Testis (tissue), 3 donors: ENCODE results near the gene RCL1. TPM values are rescaled to one million over a fixed set of nuclear protein-coding genes. Genes with fewer than 3 reads are reported as not detected.

Source experiments
- DNase-seq: peaks from one replicate; pipeline ENCODE4 v3.0.0-alpha.2; 2019
- H3K27ac ChIP-seq, 2 donors: fragments of 200-600 bp; sonication (generic); one replicate each; pipeline ENCODE4 v1.5.1; 2019
- H3K27me3 ChIP-seq: fragments of 200-600 bp; sonication (generic); one replicate; pipeline ENCODE4 v1.5.1; 2019
- H3K36me3 ChIP-seq: fragments of 200-600 bp; sonication (generic); one replicate; pipeline ENCODE4 v1.5.1; 2017; ENCODE audit warnings: low read depth; ENCODE audit errors: missing control alignments
- H3K4me1 ChIP-seq: fragments of 200-600 bp; sonication (generic); one replicate; pipeline ENCODE4 v1.5.1; 2019
- H3K4me3 ChIP-seq, 2 donors: fragments of 200-600 bp; sonication (generic); one replicate each; pipeline ENCODE4 v1.5.1; 2017 to 2019
- H3K9me3 ChIP-seq: fragments of 200-600 bp; sonication (generic); one replicate; pipeline ENCODE4 v1.5.1; 2017
- CTCF ChIP-seq, 3 experiments: fragments of 450-650 bp in 2 of 3; fragments of 200-600 bp in 1 of 3; sonication (generic) in 1 of 3; IDR thresholded peaks; one replicate each; pipeline ENCODE4 v1.5.1; 2016 to 2019; ENCODE audit warnings: antibody characterized with exemption in 3 of 3, mild to moderate bottlenecking in 2 of 3, moderate library complexity in 1 of 3
- POLR2A ChIP-seq: fragments of 450-650 bp; IDR thresholded peaks from one replicate; pipeline ENCODE4 v1.6.1; 2017; ENCODE audit warnings: antibody characterized with exemption, mild to moderate bottlenecking, moderate library complexity
- WGBS, 2 donors: methylation state at CpG; one replicate each; pipeline ENCODE4 v1.1.5; 2018; 5-methylcytosine and 5-hydroxymethylcytosine counted together
- intact Hi-C: fragments of 100-400 bp; cut with DNase I; formaldehyde crosslinking; loops from one replicate; pipeline ENCODE4 v1.15.1; 2023; ENCODE audit warnings: low total_unique reads
- polyA plus RNA-seq: library from polyadenylated mRNA; stranded (reverse); fragments of 350-450 nt; fragmentation: Illumina TruSeq; extraction: RNeasy Lipid Tissue Mini Kit (QIAGEN cat#74804); gene quantifications from one replicate; pipeline ENCODE4 v1.2.3, GENCODE V29; 2014; ENCODE audit warnings: low read depth, low replicate concordance; ENCODE audit not compliant: insufficient read depth
- total RNA-seq, 2 donors: library from RNA; depleted of rRNA; stranded (reverse); fragments of >200 nt; gene quantifications; one replicate each; pipeline ENCODE4 v1.2.3, GENCODE V29; 2016

Gene RCL1
- total and polyA plus RNA-seq, 3 donors from 2014 or later, result 27.2 to 37.9 (median 28.9) TPM

DNA sequence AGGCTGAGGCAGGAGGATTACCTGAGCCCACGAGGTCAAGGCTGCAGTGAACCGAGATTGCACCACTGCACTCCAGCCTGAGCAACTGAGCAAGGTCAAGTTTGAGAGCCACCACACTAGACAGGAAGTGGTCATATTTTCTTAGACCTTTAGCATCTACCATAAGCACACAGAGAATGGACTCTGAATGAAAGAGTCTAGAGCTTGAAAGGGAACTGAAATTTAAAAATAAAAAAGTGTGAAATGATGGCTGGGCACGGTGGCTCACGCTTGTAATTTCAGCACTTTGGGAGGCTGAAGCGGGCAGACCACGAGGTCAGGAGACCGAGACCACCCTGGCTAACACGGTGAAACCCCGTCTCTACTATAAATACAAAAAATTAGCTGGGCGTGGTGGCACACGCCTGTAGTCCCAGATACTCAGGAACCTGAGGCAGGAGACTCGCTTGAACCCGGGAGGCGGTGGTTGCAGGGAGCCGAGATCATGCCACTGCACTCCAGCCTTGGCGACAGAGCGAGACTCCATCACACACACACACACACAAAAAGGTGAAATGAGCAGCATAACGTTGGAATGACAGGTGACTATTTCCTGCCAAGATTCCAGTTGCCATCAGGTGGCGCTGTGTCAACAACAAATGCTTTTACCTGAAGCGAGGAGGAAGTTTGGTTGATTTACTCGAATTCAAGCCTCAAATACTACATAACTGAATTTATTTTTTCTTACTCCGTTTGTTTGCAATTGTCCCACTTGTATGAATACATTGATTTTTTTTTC lies 30.4 kb upstream of the RCL1 start:
- Histone ChIP-seq H3K4me1 (no peaks in the 10 kb centered on the region), H3K27ac (no peak overlapping the region), H3K36me3 (no peaks in the 10 kb centered on the region), H3K27me3 (no peaks in the 10 kb centered on the region), H3K9me3 (no peaks in the 10 kb centered on the region), H3K4me3 (peak overlapping the region in 1 of 2 donors; percentile 1)
- peak; percentile 89 for DNase-seq
- 21 to 33% methylated on average over 21 to 22 of the region's 22 CpGs for WGBS, 2 donors
- intact Hi-C loops, result no loop called here
- TF ChIP-seq POLR2A (no peak), CTCF (IDR thresholded peaks at IDR 0.05) (peak; percentile 56 to 94 (median 81))

- Histone ChIP-seq H3K4me1 (no peaks in the 10 kb centered on the region), H3K4me3 (peak overlapping the region in 1 of 2 donors; percentile 1), H3K27me3 (no peaks in the 10 kb centered on the region), H3K9me3 (no peaks in the 10 kb centered on the region), H3K36me3 (no peaks in the 10 kb centered on the region), H3K27ac (no peak overlapping the region)
- TF ChIP-seq POLR2A (no peak), CTCF (IDR thresholded peaks at IDR 0.05) (no peak)
- DNase-seq, result peak; percentile 26
- WGBS, 2 donors, result 22 to 27% methylated on average over 11 to 14 of the region's 14 CpGs
- intact Hi-C loops, result no loop called here
Observed at GRCh38 chr9:4762886-4763541, 29.7 kb upstream of the RCL1 start.

DNA sequence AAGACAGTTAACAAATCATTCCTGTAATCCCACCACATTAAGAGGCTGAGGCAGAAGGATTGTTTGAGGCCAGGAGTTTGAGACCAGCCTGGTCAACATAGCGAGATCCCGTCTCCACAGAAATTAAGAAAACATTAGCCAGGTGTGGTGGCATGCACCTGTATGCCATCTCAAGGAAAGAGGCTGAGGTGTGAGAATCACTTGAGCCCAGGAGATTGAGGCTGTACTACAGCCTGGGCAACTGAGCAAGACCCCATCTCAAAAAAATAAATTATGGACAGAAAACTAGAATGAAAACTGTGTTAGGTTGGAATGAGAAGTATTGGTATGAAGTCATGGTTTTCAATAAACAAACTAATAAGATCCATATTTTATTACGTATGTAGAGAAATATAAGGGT lies 28.7 kb upstream of the RCL1 start:
- Histone ChIP-seq H3K27me3 (no peaks in the 10 kb centered on the region), H3K9me3 (no peaks in the 10 kb centered on the region), H3K4me3 (no peak overlapping the region), H3K36me3 (no peaks in the 10 kb centered on the region), H3K27ac (no peak overlapping the region), H3K4me1 (no peaks in the 10 kb centered on the region)
- TF ChIP-seq POLR2A (no peak), CTCF (IDR thresholded peaks at IDR 0.05) (no peak)
- no peak for DNase-seq
- intact Hi-C loops, result no loop called here
- 65 to 80% methylated on average over 3 of the region's 3 CpGs for WGBS, 2 donors

DNA sequence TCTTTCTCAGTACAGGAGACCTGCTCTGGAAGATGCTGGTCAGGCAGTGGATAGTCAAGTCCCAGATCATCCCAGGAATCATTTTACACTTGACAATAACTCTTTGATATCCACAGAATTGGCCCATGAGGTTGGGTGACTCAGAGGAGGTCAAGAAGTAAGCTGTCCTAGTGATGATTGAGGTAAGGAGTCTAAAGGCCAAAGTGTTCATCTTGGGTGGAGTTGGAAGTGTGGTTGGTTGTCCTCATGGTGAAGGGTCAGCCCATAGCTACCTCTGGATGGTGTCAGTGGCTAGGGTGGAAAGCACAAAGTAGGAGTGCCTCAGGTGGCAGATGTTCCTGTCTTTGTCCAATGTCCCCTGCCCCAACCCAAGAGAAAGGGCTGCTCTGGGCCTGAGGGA lies 24.1 kb upstream of the RCL1 start:
- H3K27ac ChIP-seq, result no peak overlapping the region
- TF ChIP-seq CTCF (IDR thresholded peaks at IDR 0.05) (no peak), POLR2A (no peak)
- H3K4me3 ChIP-seq, result no peak overlapping the region
- intact Hi-C loops, result no loop called here
- no peaks in the 10 kb centered on the region for H3K36me3 ChIP-seq
- no peak for DNase-seq
- no peaks in the 10 kb centered on the region for H3K9me3 ChIP-seq
- no peaks in the 10 kb centered on the region for H3K4me1 ChIP-seq
- H3K27me3 ChIP-seq, result no peaks in the 10 kb centered on the region
